ENCODE measurements around the gene GOLIM4.
"Not testable (repeated sequence)": the region's sequence is repeated elsewhere in the genome, so short reads cannot be mapped to it uniquely, and the experiment has no call there.

GOLIM4 gene, protein sequence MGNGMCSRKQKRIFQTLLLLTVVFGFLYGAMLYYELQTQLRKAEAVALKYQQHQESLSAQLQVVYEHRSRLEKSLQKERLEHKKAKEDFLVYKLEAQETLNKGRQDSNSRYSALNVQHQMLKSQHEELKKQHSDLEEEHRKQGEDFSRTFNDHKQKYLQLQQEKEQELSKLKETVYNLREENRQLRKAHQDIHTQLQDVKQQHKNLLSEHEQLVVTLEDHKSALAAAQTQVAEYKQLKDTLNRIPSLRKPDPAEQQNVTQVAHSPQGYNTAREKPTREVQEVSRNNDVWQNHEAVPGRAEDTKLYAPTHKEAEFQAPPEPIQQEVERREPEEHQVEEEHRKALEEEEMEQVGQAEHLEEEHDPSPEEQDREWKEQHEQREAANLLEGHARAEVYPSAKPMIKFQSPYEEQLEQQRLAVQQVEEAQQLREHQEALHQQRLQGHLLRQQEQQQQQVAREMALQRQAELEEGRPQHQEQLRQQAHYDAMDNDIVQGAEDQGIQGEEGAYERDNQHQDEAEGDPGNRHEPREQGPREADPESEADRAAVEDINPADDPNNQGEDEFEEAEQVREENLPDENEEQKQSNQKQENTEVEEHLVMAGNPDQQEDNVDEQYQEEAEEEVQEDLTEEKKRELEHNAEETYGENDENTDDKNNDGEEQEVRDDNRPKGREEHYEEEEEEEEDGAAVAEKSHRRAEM

DNA sequence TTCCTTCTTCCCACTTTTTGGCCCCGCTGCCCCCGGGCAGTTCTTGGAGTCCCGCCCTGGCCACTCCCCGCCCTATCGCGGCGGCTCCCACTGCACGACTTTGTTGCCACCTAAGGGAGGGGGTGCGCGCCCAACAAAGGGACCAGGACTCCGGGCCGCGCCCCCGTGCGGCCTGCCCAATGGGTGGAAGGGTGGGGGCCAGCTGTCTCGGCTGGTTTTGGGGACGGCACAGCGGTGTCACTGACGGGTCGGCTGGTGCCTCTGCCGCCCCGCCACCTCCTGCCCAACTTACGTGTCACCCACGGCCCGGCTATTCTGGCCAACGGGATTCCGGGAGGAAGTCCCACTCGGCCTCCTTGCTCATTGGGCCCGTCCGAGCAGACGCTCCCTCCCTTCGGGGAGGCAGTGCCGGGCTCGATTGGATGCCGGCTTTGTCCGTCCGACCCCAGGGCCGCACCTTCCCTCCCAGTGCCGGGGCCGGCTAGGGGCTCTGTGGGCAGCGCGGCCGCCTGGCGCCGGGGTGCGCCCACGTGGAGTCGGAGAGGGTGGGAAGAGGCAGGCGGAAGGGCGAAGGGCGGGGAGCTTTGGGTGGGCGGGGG, at the start of gene GOLIM4:
Gene GOLIM4, minus strand, starts transcription at position 314 of the 599 bp plus-strand sequence. CDS start 639 bp downstream, outside the sequence.
- DNase-seq: peak; percentile 47 to 65

DNA sequence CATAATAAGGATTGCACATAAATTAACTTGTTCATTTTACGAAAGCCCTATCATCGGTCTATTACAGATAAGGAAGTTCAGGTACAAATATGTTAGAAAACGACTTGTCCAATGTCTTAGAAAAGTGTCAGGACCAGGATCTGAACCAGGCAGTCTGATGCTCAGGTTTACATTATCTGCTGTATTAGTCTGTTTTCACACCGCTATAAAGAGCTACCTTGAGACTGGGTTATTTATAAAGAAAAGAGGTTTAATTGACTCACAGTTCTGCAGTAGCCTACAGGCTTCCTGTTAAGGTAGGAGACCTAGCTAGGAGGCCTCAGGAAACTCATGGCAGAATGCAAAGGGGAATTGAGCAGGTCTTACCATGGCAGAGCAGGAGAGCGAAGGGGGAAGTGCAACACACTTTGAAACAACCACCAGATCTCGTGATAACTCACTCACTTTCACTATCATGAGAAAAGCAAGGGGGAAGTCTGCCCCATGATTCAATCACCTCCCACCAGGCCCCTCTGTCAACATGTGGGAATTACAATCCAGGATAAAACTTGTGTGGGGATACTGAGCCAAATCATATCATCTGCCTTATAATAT, 45.8 kb upstream of the GOLIM4 start:
- DNase-seq: no peak

DNA sequence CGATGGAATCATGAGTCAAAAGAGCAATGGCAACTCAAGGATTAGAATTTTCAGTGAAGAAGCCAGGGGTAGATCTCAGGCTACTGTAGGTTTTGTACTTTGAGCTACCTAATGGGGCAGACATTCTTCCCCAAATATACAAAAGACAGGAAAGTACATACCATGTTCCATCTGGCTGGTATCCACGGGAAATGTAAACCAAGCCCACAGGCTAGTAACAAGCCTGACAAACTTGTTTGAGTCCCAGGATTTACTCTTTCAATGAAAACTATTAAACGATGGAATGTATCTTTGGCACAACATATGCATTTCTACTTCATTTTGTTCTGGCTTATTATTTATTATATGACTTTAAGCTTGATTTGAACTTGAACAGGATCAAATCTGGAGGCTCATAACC, 44.2 kb upstream of the GOLIM4 start:
- no peak for DNase-seq

DNA sequence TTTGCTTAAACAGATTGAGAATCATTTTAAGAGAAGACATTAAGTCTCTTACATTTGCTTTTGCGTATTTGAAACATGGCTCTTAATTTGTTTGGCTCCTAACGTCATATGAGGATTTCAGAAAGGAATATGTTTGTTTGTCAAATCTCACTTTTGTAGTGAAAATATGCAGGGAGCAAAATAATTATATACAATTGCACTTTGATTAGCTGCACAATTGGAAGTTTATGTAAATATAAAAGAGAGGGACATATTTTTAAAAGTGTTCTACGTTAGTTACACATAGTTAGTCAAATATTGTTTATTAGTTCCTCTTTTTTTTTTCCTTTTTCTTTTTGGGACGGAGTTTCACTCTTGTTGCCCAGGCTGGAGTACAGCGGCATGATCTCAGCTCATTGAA, 42.7 kb upstream of the GOLIM4 start:
- no peak for DNase-seq

DNA sequence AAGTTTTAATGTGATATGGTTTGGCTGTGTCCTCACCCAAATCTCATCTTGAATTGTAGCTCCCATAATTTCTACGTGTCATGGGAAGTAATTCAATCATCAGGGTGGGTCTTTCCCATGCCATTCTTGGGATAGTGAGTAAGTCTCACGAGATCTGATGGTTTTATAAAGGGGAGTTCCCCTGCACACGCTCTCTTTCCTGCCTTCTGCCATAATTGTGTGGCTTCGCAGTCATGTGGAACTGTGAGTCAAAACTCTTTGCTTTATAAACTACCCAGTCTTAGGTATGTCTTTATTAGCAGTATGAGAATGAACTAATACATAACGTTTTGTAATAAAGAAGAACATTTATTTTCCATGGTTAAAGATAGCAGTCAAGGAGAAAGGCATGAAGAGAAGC, 39.2 kb upstream of the GOLIM4 start:
- DNase-seq: no peak

DNA sequence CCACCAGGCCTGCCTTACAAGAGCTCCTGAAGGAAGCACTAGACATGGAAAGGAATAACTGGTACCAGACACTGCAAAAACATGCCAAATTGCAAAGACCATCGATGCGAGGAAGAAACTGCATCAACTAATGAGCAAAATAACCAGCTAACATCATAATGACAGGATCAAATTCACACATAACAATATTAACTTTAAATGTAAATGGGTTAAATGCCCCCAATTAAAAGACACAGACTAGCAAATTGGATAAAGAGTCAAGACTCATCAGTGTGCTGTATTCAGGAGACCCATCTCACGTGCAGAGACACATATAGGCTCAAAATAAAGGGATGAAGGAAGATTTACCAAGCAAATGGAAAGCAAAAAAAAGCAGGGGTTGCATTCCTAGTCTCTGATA, 34.5 kb upstream of the GOLIM4 start:
- not testable (repeated sequence) for DNase-seq

DNA sequence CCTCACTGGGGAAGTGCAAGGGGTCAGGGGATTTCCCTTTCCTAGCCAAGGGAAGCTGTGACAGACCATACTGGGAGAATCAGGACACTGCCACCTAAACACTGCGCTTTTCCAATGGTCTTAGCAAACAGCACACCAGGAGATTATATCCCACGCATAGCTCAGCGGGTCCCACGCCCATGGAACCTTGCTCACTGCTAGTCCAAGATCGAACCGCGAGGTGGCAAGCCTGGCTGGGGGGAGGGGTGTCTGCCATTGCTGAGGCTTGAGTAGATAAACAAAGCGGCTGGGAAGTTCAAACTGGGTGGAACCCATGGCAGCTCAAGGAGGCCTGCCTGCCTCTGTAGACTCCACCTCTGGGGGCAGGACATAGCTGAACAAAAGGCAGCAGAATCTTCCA, 32.7 kb upstream of the GOLIM4 start:
- not testable (repeated sequence) for DNase-seq

DNA sequence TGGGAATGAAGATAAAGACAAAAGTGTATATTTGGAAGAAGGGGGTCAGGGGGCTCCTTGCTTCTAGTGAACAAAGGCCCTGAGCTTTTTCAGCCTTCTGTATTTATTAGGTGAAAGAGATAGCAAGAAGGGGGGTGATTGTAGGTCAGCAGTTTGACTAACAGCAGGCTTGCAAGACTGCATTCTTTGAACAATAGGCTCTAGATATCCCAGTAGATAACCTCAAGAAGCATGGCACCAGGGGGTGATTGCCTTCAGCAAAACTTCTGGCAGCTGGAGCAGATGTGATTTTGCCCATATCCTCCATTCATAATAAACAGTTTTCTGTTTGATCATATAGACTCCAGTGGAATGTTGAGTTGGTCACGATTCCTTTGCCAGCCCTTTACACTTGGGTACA, 31.7 kb upstream of the GOLIM4 start:
- no peak for DNase-seq

DNA sequence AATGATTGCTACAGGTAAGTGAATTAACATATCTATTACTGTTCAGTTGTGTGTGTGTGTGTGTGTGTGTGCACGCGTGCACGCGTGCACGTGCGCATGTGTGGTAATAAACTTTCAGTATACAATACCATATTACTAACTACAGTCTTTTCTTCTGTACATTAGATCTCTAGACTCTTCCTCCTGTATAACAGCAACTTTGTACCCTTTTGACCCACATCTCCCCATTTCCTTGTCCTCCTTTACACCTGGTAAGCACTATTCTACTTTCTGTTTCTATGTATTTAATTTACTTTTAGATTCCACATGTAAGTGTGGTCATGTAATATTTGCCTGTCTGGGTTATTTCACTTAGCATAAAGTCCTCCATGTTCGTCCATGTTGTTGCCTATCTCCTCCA, 29.1 kb upstream of the GOLIM4 start:
- no peak for DNase-seq

DNA sequence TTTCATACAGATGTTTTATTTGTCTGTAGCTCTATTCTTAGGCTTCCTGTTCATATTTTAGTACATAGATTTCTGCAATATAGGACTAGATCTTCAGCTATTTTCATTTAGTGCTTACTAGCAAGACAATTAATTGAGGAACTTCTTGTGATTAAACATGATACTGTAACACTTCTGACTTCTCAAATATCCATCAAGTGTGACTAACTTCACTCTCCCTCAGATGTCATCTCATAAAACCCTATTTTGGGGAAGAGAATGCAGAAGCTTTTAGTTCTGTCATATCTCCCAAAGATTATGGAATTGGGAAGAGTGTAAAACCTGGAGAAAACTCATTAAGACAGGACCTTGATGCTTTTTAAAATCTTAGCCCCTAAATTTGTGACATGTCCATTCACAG, 28.6 kb upstream of the GOLIM4 start:
- no peak for DNase-seq

DNA sequence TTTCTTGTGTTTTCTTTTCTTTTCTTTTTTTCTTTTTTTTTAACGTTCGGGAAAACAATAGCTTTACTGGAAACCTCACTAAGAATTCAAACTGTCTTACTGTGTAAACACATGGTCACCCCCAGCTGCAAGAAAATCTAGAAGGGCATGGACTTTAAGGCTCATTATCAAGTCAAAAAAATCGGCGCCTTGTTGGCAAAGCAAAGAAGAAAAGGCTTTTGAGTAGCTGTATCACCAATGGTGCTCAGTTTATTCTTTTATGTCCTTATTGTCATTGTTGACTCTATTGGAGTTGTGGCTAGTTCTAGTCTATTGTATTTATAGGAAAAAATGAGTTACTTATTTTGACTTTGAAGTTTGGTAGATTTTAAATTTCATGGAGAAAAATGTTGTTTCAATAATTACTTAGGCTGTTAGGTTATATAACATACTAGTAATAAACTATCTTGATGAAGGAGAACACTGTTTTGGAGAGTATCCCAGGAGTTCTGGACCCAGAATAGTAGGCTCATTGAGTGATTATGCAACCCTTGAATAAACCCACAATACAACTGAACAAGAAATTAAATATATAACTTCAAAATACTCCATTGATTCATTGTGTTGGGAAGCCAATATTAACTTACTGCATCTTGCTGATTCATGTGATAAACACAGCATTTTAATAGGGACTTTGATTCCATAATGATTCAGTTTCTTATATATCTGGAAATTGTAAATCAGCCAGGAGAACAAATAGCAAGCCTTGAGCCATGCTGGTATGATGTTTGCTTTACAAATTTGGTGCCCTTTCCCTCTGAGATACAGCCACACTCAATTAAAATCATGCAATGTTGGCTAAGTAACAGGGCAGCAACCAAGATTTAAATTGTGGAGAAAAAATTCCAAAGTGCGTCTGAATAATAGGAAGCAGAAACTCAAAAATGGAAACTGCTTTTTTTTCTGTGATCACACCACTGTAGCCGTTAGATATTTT, 27.8 kb upstream of the GOLIM4 start:
- no peak for DNase-seq

DNA sequence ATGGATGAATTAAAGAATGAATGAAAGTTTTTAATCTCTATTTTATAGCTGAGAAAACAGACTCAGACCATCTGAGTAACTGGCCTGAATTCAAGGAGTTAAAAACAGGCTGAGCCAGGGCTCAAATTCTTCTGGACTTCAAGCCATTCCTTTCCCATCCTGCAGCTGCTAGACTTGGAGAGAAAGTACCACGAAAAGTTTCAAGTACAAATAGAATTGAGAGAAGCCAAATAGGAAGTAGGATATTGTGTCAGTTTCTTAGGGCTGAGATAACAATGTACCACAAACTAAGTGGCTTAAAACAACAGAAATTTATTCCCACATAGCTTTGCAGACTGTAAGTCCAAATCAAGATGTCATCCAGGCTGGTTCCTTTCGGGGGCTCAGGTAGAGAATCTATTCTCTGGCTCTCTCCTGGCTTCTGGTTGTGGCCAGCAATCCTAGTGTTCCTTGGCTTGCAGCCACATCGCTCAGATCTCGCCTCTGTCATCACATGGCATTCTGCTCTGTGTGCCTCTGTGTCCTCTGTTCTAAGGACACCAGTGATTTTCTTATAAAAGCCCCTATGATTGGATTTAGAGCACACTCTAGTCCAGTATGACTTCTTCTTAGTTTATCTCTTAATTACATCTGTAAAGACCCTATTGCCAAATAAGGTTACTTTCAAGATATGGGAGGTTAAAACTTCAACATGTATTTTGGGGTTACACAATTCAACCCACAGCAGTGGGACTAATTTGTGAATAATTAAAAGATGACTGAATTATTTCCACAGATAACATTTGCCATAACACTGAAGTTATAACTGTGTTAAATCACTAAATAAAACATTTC, 25.7 kb upstream of the GOLIM4 start:
- no peak for DNase-seq

DNA sequence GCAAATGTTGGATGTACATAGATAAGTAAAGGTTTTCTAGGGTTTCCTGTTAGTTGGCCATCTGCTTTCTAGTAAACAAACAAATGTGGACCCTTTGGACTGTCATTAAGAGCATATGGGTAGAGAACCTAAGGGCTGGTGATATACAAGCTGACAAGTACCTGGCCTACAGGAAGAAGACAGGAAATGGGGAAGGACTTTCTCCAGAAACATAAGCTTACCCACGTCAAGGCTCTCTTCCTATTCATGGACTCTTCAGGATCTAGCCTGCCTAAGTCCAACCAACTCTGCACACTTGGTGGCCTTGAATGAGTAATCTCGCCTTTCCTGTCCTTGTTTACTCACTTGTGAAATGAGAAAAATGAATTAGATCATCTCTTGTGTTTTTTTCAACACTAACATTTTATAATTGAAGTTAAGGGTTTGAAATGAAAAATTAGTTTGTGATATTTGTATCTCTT, 22.2 kb upstream of the GOLIM4 start:
- DNase-seq: no peak

DNA sequence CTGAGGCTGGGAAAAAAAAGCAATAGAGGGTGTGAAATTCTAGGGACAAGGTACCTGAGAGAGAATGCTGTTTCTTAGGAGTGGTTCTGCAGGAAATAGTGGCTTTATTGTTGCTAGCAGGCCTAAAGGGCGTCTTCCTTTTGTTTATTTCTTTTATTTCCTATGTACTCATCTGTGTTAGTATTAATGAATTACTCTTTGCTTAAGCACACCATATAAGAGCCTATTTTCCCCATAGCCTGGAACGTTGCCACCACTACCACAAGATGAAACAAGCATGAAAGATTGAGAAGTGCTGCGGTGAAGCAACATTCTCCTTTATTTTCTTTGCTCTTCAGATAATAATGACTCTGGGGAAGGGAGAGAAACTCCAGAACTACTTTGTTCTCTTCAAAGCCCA, 21.3 kb upstream of the GOLIM4 start:
- DNase-seq: no peak

DNA sequence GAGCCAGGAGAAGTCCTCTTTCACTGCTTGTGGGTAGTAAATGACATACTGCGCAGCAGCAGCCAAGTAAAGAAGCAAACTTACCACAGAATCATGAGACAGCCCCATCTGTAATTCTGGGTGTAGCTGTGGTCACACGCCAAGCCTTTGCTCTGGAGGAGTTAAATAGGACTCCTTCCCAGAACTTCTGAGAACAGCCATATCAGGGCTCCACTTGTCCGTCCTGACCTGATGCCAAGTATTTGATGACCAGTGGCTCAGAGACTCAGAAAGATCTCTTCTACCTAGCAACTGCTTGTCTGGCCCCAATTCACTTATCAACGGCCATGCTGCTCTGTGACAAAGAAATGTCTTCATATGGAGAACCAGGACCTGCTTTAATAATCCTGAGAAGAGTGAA, 20.6 kb upstream of the GOLIM4 start:
- no peak for DNase-seq

DNA sequence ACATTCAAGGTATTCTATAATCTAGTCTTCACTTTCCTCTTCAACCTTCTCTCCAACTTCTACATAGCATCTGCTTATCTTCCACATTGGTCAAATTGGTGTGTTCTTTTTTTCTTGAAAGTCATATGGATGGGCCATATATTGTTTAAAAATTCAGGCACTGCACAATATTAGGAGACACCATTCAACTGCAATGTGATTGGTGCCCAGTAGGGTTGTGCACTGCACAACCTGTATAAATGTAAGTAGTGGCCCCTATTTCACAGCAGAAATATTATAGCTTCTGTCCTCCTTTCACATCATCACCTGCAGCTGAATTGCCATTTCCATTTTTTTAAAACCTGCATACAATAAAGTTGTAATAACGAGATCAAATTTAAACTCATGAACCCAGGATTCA, 18.1 kb upstream of the GOLIM4 start:
- DNase-seq: no peak

DNA sequence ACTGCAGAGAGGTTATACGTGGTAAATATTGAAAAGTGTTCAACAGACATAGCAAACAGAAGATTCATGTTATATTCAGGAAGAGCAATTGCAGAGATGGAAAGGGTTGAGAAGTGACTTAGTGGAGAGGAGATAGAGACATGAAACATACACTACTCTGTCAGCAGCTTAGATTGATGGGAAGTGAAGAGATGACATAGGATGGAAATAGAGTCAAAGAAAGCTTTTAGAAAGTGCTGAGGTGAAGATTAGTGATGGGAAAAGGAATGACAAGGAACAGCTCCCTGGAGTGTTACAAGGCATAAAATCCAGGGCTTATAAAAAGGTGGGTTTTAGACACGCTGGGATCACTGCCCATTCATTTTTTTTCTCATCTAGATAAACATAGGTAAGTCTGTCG, 17.2 kb upstream of the GOLIM4 start:
- DNase-seq: no peak

DNA sequence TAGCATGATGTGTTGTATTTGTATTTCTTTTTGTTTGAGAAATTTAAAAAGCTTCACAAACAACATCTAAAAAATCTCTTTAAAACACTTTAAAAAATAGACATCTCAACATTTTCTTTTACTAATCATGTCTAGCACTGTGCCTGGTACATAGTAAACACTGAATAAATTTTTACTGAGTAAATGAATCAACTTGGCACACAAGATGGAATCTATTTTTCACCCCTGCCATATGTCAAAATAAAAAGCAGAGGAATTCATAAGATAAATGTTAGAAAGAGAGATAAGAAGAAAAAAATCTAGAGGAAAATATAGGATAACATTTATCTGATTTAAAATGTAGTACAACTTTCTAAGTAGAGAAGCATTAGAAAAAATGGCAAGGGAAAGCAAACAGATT, 8.6 kb upstream of the GOLIM4 start:
- no peak for DNase-seq

DNA sequence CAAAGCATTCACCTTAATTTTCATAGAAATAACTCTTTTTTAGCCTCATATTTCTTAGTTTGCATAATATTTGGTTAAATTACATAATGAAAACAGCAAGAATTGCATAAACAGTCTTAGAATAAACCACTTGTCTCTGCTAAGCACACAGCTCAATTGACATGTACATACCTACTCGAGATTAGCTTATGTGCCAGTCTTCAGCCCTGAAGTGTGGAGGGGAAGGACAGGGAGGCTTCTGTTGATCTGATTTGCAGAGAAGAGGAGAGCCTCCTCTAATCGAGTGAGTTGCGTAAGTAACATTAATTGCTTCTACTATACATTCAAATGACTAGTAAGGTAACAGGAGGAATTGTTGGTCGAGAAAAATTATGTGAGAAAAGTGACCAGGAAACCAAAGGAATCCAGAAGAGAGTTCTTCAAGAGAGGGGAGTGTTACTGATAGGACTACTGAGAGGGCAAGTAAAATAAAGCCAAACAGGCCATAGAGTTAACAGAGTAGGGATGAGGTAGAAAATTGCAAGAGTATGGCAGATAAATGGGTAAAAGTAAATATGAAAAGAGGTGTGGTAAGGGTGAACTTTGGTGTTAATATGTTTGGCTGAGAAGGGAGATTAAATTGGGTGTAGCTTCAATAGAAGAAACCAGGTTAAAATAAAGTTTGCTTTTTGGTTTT, 7.1 kb upstream of the GOLIM4 start:
- DNase-seq: no peak

DNA sequence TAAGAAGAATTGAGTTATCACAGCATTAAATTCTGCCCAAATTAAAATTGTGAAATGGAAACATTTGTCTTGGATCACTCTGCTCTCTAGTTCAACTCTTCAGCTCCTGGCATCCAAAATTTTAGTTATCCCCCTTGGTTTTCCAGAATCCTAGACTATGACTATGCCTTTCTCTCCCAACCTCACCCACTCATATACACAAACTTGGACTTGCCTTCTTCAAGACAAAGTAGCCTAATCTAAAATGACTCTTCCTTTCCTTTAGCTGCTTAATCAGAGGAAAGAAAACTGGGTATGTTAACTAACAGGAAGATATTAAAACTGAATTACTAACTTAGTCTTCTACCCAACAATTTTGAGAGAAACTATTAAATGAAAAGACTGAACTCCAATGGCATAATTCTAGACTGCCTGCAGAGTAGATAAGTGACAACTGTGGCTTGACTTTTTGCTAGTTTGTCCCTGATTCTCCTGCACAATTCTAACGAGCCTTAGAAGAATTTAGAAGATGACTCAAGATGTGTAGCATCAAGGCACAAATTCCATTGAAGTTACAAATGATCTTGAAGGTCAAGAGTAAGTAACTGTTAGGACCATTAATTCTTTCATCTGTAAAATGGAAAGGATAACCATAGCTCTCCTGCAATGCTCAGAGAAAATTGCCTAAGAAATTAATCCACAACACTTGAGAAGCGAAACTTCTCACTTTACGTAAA, 5.2 kb upstream of the GOLIM4 start:
- DNase-seq: no peak
